IPS DF 4.7 (cell line): ENCODE data around the gene TRAF1.

ENCODE experiments used
- DNase-seq: peaks from one replicate; pipeline ENCODE4 v3.0.0-alpha.2; 2013; ENCODE audit warnings: low spot score; ENCODE audit errors: extremely low read depth

Gene TRAF1

GRCh38 chr9:120910643-120911042 is 16.0 kb downstream of the TRAF1 start:
- no peak for DNase-seq

- DNase-seq: no peak
Observed at GRCh38 chr9:120909904-120910303, 16.7 kb downstream of the TRAF1 start.

GRCh38 chr9:120905315-120906164 is 21.1 kb downstream of the TRAF1 start:
- no peak for DNase-seq

GRCh38 chr9:120904978-120905301 is 21.7 kb downstream of the TRAF1 start:
- DNase-seq: no peak

- no peak for DNase-seq
Observed at GRCh38 chr9:120904061-120904977, 22.3 kb downstream of the TRAF1 start.

- DNase-seq: no peak
Observed at GRCh38 chr9:120902569-120903535, 23.7 kb downstream of the TRAF1 start.

GRCh38 chr9:120901755-120902568 is 24.6 kb downstream of the TRAF1 start:
- no peak for DNase-seq

GRCh38 chr9:120900824-120901223 is 25.8 kb downstream of the TRAF1 start:
- no peak for DNase-seq

GRCh38 chr9:120899490-120900068 is 27.0 kb downstream of the TRAF1 start:
- DNase-seq: no peak

- no peak for DNase-seq
Observed at GRCh38 chr9:120898396-120898795, 28.2 kb downstream of the TRAF1 start.

- DNase-seq: no peak
Observed at GRCh38 chr9:120895951-120896350, 30.6 kb downstream of the TRAF1 start.

GRCh38 chr9:120894321-120895148 is 32.1 kb downstream of the TRAF1 start:
- DNase-seq: no peak

GRCh38 chr9:120893611-120894307 is 32.8 kb downstream of the TRAF1 start:
- no peak for DNase-seq

GRCh38 chr9:120892748-120893610 is 33.6 kb downstream of the TRAF1 start:
- DNase-seq: no peak

GRCh38 chr9:120891884-120892747 is 34.5 kb downstream of the TRAF1 start:
- no peak for DNase-seq

GRCh38 chr9:120891245-120891883 is 35.2 kb downstream of the TRAF1 start:
- no peak for DNase-seq
